Measurements from ENCODE around the gene ANKS1B. TPM values are rescaled to one million over a fixed set of nuclear protein-coding genes. Genes with fewer than 3 reads are reported as not detected.

Gene ANKS1B
- total and polyA plus RNA-seq, 3 experiments from 2014 or later, result 0.39 to 0.60 TPM; not detected in 1

DNA sequence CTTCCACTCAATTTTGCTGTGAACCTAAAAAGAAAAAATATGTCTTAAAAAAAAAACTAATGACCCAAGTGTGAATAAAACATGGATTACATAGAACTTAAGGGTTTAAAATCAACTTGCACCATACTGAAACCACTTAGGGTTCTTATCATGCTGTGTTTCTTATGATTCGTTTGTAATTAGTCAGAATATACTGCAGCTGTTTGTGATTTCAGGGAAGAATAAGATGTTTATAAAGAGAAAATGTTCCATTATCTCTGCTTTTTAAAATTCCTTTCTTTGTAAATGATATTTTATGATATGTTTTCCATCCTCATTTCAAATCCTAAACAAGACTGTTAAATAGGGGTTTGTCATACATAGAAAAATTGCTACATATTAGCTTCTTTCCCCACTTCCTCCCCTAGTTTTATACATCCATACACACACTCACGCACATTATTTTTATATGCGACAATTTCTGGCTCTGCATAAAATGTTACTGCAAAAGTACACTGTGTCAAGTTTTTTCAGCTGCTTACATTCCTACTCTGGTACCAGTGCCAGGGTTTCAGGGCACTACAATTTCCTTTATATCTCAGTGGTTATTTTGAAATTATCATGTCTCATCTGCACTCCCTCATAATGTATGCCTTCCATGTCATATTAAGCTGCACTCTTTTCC, 612.3 kb downstream of the ANKS1B start:
- Histone ChIP-seq H3K4me1 (ENCODE audit: insufficient read depth, low read length) (no peaks in the 10 kb centered on the region), H3K4me3 (ENCODE audit: low read length) (no peak overlapping the region), H3K36me3 (ENCODE audit: insufficient read depth, low read length) (no peaks in the 10 kb centered on the region), H3K9me3 (ENCODE audit: low read length) (no peaks in the 10 kb centered on the region), H3K27ac (ENCODE audit: low read depth, low read length) (no peak overlapping the region), H3K27me3 (ENCODE audit: insufficient read depth, low read length, poor library complexity, severe bottlenecking) (no peaks in the 10 kb centered on the region)
- DNase-seq, result no peak
- POLR2A ChIA-PET, result no interaction called here
- Mint-ChIP-seq H3K27me3 (no peaks in the 10 kb centered on the region), H3K36me3 (no peaks in the 10 kb centered on the region), H3K4me1 (no peaks in the 10 kb centered on the region), H3K4me3 (no peak overlapping the region), H3K9me3 (peaks cover 0 to 14% (median 5%) of the 10 kb centered on the region in 5 donors), H3K27ac (no peak overlapping the region)
- CTCF ChIA-PET, result no interaction called here

DNA sequence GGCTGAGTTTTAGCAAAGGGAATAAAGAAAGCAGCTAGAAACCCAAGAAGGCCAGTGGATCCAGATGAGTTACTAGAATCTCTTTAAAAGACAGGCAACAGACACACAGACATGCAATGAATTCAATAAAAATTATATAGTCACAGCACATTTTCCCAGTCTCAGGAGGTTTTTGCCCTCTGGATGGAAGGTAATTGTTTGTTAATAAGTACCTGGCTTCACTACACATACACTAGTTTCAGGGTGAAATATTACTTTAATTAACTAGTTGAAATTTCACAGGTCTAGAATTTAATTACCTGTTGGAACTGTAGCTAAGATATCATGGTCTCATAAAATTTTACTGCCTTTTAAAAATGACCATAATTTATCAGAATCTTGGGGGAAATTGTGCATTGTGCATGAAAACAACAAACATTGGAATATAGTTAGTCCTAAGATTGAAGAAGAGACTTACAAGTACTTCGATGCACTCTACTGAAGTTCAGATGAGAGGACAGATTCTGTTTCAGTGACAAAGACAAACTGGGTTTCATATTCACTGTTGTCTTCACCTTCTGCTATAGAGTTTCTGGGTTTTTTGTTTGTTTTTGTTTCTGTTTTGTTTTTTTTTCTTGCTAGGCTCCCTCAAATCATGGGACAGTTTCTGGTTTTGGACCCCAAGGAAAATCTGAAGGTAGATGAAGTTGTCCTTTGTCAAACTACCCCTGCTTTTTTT, 614.2 kb downstream of the ANKS1B start:
- Histone ChIP-seq H3K27me3 (ENCODE audit: insufficient read depth, low read length, poor library complexity, severe bottlenecking) (no peaks in the 10 kb centered on the region), H3K36me3 (ENCODE audit: insufficient read depth, low read length) (no peaks in the 10 kb centered on the region), H3K4me3 (ENCODE audit: low read length) (no peak overlapping the region), H3K9me3 (ENCODE audit: low read length) (no peaks in the 10 kb centered on the region), H3K27ac (ENCODE audit: low read depth, low read length) (no peak overlapping the region), H3K4me1 (ENCODE audit: insufficient read depth, low read length) (no peaks in the 10 kb centered on the region)
- no peaks in the 10 kb centered on the region for H3K4me1 Mint-ChIP-seq
- H3K27me3 Mint-ChIP-seq, result no peaks in the 10 kb centered on the region
- ChIA-PET POLR2A (no interaction called here), CTCF (no interaction called here)
- H3K27ac Mint-ChIP-seq, result no peak overlapping the region
- peaks cover under 1 to 14% (median 7%) of the 10 kb centered on the region in 5 donors for H3K9me3 Mint-ChIP-seq
- no peaks in the 10 kb centered on the region for H3K36me3 Mint-ChIP-seq
- DNase-seq, result no peak
- H3K4me3 Mint-ChIP-seq, result no peak overlapping the region

GRCh38 chr12:99367181-99367580, 617.6 kb downstream of the ANKS1B start:
- Mint-ChIP-seq H3K27ac (no peak overlapping the region), H3K4me1 (no peaks in the 10 kb centered on the region), H3K9me3 (peaks cover 3 to 23% (median 7%) of the 10 kb centered on the region in 5 donors), H3K4me3 (no peak overlapping the region), H3K36me3 (no peaks in the 10 kb centered on the region), H3K27me3 (no peaks in the 10 kb centered on the region)
- CTCF ChIA-PET, result no interaction called here
- Histone ChIP-seq H3K36me3 (ENCODE audit: insufficient read depth, low read length) (no peaks in the 10 kb centered on the region), H3K4me3 (ENCODE audit: low read length) (no peak overlapping the region), H3K9me3 (ENCODE audit: low read length) (no peaks in the 10 kb centered on the region), H3K4me1 (ENCODE audit: insufficient read depth, low read length) (no peaks in the 10 kb centered on the region), H3K27me3 (ENCODE audit: insufficient read depth, low read length, poor library complexity, severe bottlenecking) (no peaks in the 10 kb centered on the region), H3K27ac (ENCODE audit: low read depth, low read length) (no peak overlapping the region)
- DNase-seq, result no peak
- POLR2A ChIA-PET, result no interaction called here

GRCh38 chr12:99352269-99352668, 632.5 kb downstream of the ANKS1B start:
- no peaks in the 10 kb centered on the region for H3K27me3 ChIP-seq (ENCODE audit: insufficient read depth, low read length, poor library complexity, severe bottlenecking)
- H3K9me3 ChIP-seq (ENCODE audit: low read length), result no peaks in the 10 kb centered on the region
- H3K36me3 Mint-ChIP-seq, result no peaks in the 10 kb centered on the region
- H3K4me3 Mint-ChIP-seq, result no peak overlapping the region
- H3K9me3 Mint-ChIP-seq, result peaks cover 0 to 6% (median 3%) of the 10 kb centered on the region in 5 donors
- H3K27ac ChIP-seq (ENCODE audit: low read depth, low read length), result no peak overlapping the region
- CTCF ChIA-PET, result no interaction called here
- no peak for DNase-seq
- H3K27me3 Mint-ChIP-seq, result no peaks in the 10 kb centered on the region
- no peaks in the 10 kb centered on the region for H3K36me3 ChIP-seq (ENCODE audit: insufficient read depth, low read length)
- H3K4me1 ChIP-seq (ENCODE audit: insufficient read depth, low read length), result no peaks in the 10 kb centered on the region
- no peak overlapping the region for H3K27ac Mint-ChIP-seq
- POLR2A ChIA-PET, result no interaction called here
- H3K4me3 ChIP-seq (ENCODE audit: low read length), result no peak overlapping the region
- H3K4me1 Mint-ChIP-seq, result no peaks in the 10 kb centered on the region

GRCh38 chr12:99343960-99344359, 640.8 kb downstream of the ANKS1B start:
- Histone ChIP-seq H3K27me3 (ENCODE audit: insufficient read depth, low read length, poor library complexity, severe bottlenecking) (no peaks in the 10 kb centered on the region), H3K9me3 (ENCODE audit: low read length) (no peaks in the 10 kb centered on the region), H3K36me3 (ENCODE audit: insufficient read depth, low read length) (no peaks in the 10 kb centered on the region), H3K4me3 (ENCODE audit: low read length) (no peak overlapping the region), H3K27ac (ENCODE audit: low read depth, low read length) (no peak overlapping the region), H3K4me1 (ENCODE audit: insufficient read depth, low read length) (no peaks in the 10 kb centered on the region)
- Mint-ChIP-seq H3K27ac (no peak overlapping the region), H3K27me3 (no peaks in the 10 kb centered on the region), H3K9me3 (peaks cover 0 to 8% (median 5%) of the 10 kb centered on the region in 5 donors), H3K4me1 (no peaks in the 10 kb centered on the region), H3K36me3 (peaks cover 0 to 1% (median 0%) of the 10 kb centered on the region in 3 donors), H3K4me3 (no peak overlapping the region)
- no peak for DNase-seq
- ChIA-PET CTCF (no interaction called here), POLR2A (no interaction called here)

DNA sequence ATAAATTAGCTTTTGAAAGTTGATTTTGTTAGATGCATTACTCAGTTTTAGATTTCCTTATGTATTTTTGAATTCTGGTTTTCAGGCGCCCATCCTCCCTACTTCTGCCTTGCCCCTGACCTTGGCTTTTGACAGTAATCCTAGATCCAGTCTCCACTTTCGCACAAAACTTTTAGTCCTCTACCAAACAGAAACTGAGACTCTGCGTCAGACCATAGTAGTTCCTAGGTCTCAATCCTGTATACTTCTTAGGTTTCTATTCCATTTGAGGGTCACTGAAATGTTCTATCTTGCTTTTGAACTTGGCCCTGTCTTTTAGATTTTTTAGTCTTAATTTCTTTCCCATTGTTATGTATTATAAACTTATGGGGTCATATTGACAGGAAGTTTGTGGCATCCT, 645.1 kb downstream of the ANKS1B start:
- no peak for DNase-seq
- Mint-ChIP-seq H3K27me3 (no peaks in the 10 kb centered on the region), H3K27ac (no peak overlapping the region), H3K4me1 (no peaks in the 10 kb centered on the region), H3K36me3 (no peaks in the 10 kb centered on the region), H3K9me3 (peaks cover 0 to 14% (median 3%) of the 10 kb centered on the region in 5 donors), H3K4me3 (no peak overlapping the region)
- H3K4me3 ChIP-seq (ENCODE audit: low read length), result no peak overlapping the region
- ChIA-PET POLR2A (no interaction called here), CTCF (no interaction called here)
- no peak overlapping the region for H3K27ac ChIP-seq (ENCODE audit: low read depth, low read length)
- H3K9me3 ChIP-seq (ENCODE audit: low read length), result no peaks in the 10 kb centered on the region
- no peaks in the 10 kb centered on the region for H3K36me3 ChIP-seq (ENCODE audit: insufficient read depth, low read length)
- no peaks in the 10 kb centered on the region for H3K27me3 ChIP-seq (ENCODE audit: insufficient read depth, low read length, poor library complexity, severe bottlenecking)
- no peaks in the 10 kb centered on the region for H3K4me1 ChIP-seq (ENCODE audit: insufficient read depth, low read length)

DNA sequence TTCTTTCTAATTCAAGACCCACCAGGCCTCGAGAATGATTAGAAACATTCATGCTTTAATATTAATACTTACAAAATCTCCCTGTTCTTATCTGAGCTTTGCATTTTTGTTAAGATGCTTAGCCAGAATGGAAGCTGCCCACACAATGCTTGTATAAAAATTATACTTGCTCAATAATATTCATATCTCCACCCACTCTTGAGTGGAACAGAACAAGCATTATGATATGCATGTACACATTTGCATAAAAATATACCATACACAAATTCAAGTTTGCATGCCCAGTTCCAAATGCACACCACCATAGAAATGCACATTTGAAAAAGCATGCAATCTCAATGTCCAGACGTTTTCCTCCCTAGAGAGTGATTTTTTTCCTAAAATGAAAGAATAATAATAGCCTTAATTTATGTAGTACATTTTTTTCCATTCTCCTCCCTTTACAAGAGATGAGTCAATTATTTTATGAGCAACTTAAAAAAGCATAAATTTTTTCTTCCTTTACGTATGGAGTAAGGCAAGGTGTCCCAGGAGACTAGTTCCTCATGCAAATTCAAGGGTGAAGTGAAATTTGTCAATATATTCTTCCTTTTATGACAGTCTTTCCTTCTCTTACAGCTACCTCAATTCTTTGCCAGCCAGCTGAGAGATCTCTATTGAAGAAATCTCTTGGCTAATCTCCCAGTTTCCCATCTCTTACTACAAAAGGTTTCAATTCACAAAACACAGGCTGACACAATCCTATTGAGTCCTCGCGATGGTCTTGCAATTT, 650.3 kb downstream of the ANKS1B start:
- ChIA-PET POLR2A (no interaction called here), CTCF (no interaction called here)
- Histone ChIP-seq H3K36me3 (ENCODE audit: insufficient read depth, low read length) (no peaks in the 10 kb centered on the region), H3K9me3 (ENCODE audit: low read length) (no peaks in the 10 kb centered on the region), H3K4me3 (ENCODE audit: low read length) (no peak overlapping the region), H3K27ac (ENCODE audit: low read depth, low read length) (no peak overlapping the region), H3K27me3 (ENCODE audit: insufficient read depth, low read length, poor library complexity, severe bottlenecking) (no peaks in the 10 kb centered on the region), H3K4me1 (ENCODE audit: insufficient read depth, low read length) (no peaks in the 10 kb centered on the region)
- Mint-ChIP-seq H3K9me3 (peaks cover 0 to 12% (median 3%) of the 10 kb centered on the region in 5 donors), H3K4me1 (no peaks in the 10 kb centered on the region), H3K4me3 (no peak overlapping the region), H3K27me3 (no peaks in the 10 kb centered on the region), H3K36me3 (no peaks in the 10 kb centered on the region), H3K27ac (no peak overlapping the region)
- no peak for DNase-seq

- Mint-ChIP-seq H3K4me3 (no peak overlapping the region), H3K9me3 (peaks cover 0 to 19% (median 5%) of the 10 kb centered on the region in 5 donors), H3K4me1 (no peaks in the 10 kb centered on the region), H3K27ac (no peak overlapping the region), H3K36me3 (no peaks in the 10 kb centered on the region), H3K27me3 (no peaks in the 10 kb centered on the region)
- Histone ChIP-seq H3K4me3 (ENCODE audit: low read length) (no peak overlapping the region), H3K27me3 (ENCODE audit: insufficient read depth, low read length, poor library complexity, severe bottlenecking) (no peaks in the 10 kb centered on the region), H3K9me3 (ENCODE audit: low read length) (no peaks in the 10 kb centered on the region), H3K36me3 (ENCODE audit: insufficient read depth, low read length) (no peaks in the 10 kb centered on the region), H3K4me1 (ENCODE audit: insufficient read depth, low read length) (no peaks in the 10 kb centered on the region), H3K27ac (ENCODE audit: low read depth, low read length) (no peak overlapping the region)
- CTCF ChIA-PET, result no interaction called here
- POLR2A ChIA-PET, result no interaction called here
- no peak for DNase-seq
Measured at GRCh38 chr12:99332936-99333591, 651.7 kb downstream of the ANKS1B start.
